GM23338 (cell line): Measurements from ENCODE around the gene KLHL21. TPM values are rescaled to one million over a fixed set of nuclear protein-coding genes. Genes with fewer than 3 reads are reported as not detected.

ENCODE experiments used
- ATAC-seq: fragments of 200-7000 bp; cut with Tn5 transposase; 3 replicates; pipeline ENCODE4 v1.9.1; 2020
- DNase-seq: peaks from one replicate; pipeline ENCODE4 v3.0.0-alpha.2; 2015; ENCODE audit warnings: low spot score
- H2AFZ ChIP-seq: fragments of 200-600 bp; sonication (generic); 2 replicates; pipeline ENCODE4 v1.8.0; 2016; ENCODE audit warnings: antibody characterized with exemption, mild to moderate bottlenecking, moderate library complexity
- H3F3A ChIP-seq: fragments of 200-600 bp; sonication (generic); replicated peaks from 2 replicates; pipeline ENCODE4 v1.8.0; 2017; ENCODE audit warnings: antibody characterized with exemption, mixed run types, low read depth
- H3K27ac ChIP-seq: fragments of 200-600 bp; sonication (generic); 2 replicates; pipeline ENCODE4 v1.6.1; 2016; ENCODE audit warnings: low read depth
- H3K27me3 ChIP-seq: fragments of 200-600 bp; sonication (generic); 2 replicates; pipeline ENCODE4 v1.8.0; 2016; ENCODE audit warnings: mild to moderate bottlenecking, mixed run types, moderate library complexity; ENCODE audit not compliant: insufficient read depth
- H3K36me3 ChIP-seq: fragments of 200-600 bp; sonication (generic); 2 replicates; pipeline ENCODE4 v1.8.0; 2016; ENCODE audit warnings: mild to moderate bottlenecking; ENCODE audit not compliant: insufficient read depth
- H3K4me1 ChIP-seq: fragments of 200-600 bp; sonication (generic); 2 replicates; pipeline ENCODE4 v1.8.0; 2016; ENCODE audit warnings: mild to moderate bottlenecking, moderate library complexity; ENCODE audit not compliant: insufficient read depth
- H3K4me2 ChIP-seq: fragments of 200-600 bp; sonication (generic); 2 replicates; pipeline ENCODE4 v1.7.1; 2017; ENCODE audit warnings: mixed run types
- H3K4me3 ChIP-seq: fragments of 200-600 bp; sonication (generic); 2 replicates; pipeline ENCODE4 v1.6.1; 2016; ENCODE audit warnings: mixed run types
- H3K79me2 ChIP-seq: fragments of 200-600 bp; sonication (generic); replicated peaks from 2 replicates; pipeline ENCODE4 v1.8.0; 2017; ENCODE audit warnings: mild to moderate bottlenecking; ENCODE audit not compliant: insufficient read depth
- H3K9me2 ChIP-seq: fragments of 200-600 bp; sonication (generic); 2 replicates; pipeline ENCODE4 v1.8.0; 2017; ENCODE audit not compliant: insufficient read depth
- H4K20me1 ChIP-seq: fragments of 200-600 bp; sonication (generic); replicated peaks from 2 replicates; pipeline ENCODE4 v1.8.0; 2017; ENCODE audit warnings: mild to moderate bottlenecking; ENCODE audit not compliant: insufficient read depth
- H3K27ac Mint-ChIP-seq: 2 replicates; pipeline ENCODE4 v1.8.0; 2020; ENCODE audit warnings: inconsistent platforms, mild to moderate bottlenecking, moderate library complexity, mixed read lengths
- H3K27me3 Mint-ChIP-seq: 3 replicates; pipeline ENCODE4 v1.8.0; 2022; ENCODE audit warnings: low read depth, mild to moderate bottlenecking, moderate library complexity, mixed read lengths, inconsistent platforms; ENCODE audit not compliant: insufficient read depth, poor library complexity
- H3K36me3 Mint-ChIP-seq: 3 replicates; pipeline ENCODE4 v1.8.0; 2021; ENCODE audit warnings: low read depth, mild to moderate bottlenecking, inconsistent platforms, moderate library complexity, mixed read lengths
- H3K4me1 Mint-ChIP-seq: 3 replicates; pipeline ENCODE4 v1.8.0; 2020; ENCODE audit warnings: mild to moderate bottlenecking, inconsistent platforms, mixed read lengths
- H3K4me3 Mint-ChIP-seq: 3 replicates; pipeline ENCODE4 v1.8.0; 2021; ENCODE audit warnings: moderate library complexity, mild to moderate bottlenecking, inconsistent platforms, mixed read lengths
- H3K9me3 Mint-ChIP-seq: 3 replicates; pipeline ENCODE4 v1.8.0; 2020; ENCODE audit warnings: moderate library complexity, mild to moderate bottlenecking, inconsistent platforms, mixed read lengths
- EZH2 ChIP-seq: fragments of 200-600 bp; sonication (generic); IDR thresholded peaks from one replicate; pipeline ENCODE4 v1.8.0; 2017; ENCODE audit warnings: antibody characterized with exemption, mild to moderate bottlenecking, low read depth; ENCODE audit not compliant: unreplicated experiment
- POLR2AphosphoS5 ChIP-seq: IDR thresholded peaks from 2 replicates; pipeline ENCODE4 v1.6.1; 2016; ENCODE audit warnings: antibody characterized with exemption, low read depth
- ZNF114 ChIP-seq: fragments of 250-450 bp; sonication (Bioruptor Pico); IDR thresholded peaks from 2 replicates; pipeline ENCODE4 v1.5.0; 2020; ENCODE audit warnings: mild to moderate bottlenecking, moderate library complexity
- polyA plus RNA-seq: library from polyadenylated mRNA; unstranded; fragments of >200 nt; fragmentation: Nextera tagmentation; extraction: Ambion mirVana; gene quantifications from 2 replicates; pipeline ENCODE4 v1.2.1, GENCODE V29; 2016
- total RNA-seq: library from RNA; depleted of rRNA; stranded (reverse); fragments of >200 nt; shearing (Covaris generic); gene quantifications from 2 replicates; pipeline ENCODE4 v1.2.3, GENCODE V29; 2014
- TF ChIP-seq, protein P1 (sequence below): fragments of 250-450 bp; sonication (Bioruptor Pico); IDR thresholded peaks from 2 replicates; pipeline ENCODE4 v1.5.0; 2020; ENCODE audit warnings: mild to moderate bottlenecking, moderate library complexity
- TF ChIP-seq, protein P2 (sequence below), 2 experiments: fragments of 200-600 bp in 1 of 2; sonication (generic) in 1 of 2; conservative IDR thresholded peaks; 2 replicates each; pipeline versions ENCODE4 v1.5.1 to v1.6.1; 2016 to 2017; ENCODE audit warnings: antibody characterized with exemption in 2 of 2, low read depth in 2 of 2, mild to moderate bottlenecking in 2 of 2, moderate library complexity in 1 of 2

KLHL21 gene
- total and polyA plus RNA-seq, 2 experiments from 2014 or later: 7.3 to 35.9 TPM

- TF ChIP-seq, protein P1, sequence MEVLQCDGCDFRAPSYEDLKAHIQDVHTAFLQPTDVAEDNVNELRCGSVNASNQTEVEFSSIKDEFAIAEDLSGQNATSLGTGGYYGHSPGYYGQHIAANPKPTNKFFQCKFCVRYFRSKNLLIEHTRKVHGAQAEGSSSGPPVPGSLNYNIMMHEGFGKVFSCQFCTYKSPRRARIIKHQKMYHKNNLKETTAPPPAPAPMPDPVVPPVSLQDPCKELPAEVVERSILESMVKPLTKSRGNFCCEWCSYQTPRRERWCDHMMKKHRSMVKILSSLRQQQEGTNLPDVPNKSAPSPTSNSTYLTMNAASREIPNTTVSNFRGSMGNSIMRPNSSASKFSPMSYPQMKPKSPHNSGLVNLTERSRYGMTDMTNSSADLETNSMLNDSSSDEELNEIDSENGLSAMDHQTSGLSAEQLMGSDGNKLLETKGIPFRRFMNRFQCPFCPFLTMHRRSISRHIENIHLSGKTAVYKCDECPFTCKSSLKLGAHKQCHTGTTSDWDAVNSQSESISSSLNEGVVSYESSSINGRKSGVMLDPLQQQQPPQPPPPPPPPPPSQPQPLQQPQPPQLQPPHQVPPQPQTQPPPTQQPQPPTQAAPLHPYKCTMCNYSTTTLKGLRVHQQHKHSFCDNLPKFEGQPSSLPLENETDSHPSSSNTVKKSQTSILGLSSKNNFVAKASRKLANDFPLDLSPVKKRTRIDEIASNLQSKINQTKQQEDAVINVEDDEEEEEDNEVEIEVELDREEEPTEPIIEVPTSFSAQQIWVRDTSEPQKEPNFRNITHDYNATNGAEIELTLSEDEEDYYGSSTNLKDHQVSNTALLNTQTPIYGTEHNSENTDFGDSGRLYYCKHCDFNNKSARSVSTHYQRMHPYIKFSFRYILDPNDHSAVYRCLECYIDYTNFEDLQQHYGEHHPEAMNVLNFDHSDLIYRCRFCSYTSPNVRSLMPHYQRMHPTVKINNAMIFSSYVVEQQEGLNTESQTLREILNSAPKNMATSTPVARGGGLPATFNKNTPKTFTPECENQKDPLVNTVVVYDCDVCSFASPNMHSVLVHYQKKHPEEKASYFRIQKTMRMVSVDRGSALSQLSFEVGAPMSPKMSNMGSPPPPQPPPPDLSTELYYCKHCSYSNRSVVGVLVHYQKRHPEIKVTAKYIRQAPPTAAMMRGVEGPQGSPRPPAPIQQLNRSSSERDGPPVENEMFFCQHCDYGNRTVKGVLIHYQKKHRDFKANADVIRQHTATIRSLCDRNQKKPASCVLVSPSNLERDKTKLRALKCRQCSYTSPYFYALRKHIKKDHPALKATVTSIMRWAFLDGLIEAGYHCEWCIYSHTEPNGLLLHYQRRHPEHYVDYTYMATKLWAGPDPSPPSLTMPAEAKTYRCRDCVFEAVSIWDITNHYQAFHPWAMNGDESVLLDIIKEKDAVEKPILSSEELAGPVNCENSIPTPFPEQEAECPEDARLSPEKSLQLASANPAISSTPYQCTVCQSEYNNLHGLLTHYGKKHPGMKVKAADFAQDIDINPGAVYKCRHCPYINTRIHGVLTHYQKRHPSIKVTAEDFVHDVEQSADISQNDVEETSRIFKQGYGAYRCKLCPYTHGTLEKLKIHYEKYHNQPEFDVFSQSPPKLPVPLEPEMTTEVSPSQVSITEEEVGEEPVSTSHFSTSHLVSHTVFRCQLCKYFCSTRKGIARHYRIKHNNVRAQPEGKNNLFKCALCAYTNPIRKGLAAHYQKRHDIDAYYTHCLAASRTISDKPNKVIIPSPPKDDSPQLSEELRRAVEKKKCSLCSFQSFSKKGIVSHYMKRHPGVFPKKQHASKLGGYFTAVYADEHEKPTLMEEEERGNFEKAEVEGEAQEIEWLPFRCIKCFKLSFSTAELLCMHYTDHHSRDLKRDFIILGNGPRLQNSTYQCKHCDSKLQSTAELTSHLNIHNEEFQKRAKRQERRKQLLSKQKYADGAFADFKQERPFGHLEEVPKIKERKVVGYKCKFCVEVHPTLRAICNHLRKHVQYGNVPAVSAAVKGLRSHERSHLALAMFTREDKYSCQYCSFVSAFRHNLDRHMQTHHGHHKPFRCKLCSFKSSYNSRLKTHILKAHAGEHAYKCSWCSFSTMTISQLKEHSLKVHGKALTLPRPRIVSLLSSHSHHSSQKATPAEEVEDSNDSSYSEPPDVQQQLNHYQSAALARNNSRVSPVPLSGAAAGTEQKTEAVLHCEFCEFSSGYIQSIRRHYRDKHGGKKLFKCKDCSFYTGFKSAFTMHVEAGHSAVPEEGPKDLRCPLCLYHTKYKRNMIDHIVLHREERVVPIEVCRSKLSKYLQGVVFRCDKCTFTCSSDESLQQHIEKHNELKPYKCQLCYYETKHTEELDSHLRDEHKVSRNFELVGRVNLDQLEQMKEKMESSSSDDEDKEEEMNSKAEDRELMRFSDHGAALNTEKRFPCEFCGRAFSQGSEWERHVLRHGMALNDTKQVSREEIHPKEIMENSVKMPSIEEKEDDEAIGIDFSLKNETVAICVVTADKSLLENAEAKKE: no peak
Observed at GRCh38 chr1:6635161-6635909, 32.7 kb upstream of the KLHL21 start (continued).

DNA sequence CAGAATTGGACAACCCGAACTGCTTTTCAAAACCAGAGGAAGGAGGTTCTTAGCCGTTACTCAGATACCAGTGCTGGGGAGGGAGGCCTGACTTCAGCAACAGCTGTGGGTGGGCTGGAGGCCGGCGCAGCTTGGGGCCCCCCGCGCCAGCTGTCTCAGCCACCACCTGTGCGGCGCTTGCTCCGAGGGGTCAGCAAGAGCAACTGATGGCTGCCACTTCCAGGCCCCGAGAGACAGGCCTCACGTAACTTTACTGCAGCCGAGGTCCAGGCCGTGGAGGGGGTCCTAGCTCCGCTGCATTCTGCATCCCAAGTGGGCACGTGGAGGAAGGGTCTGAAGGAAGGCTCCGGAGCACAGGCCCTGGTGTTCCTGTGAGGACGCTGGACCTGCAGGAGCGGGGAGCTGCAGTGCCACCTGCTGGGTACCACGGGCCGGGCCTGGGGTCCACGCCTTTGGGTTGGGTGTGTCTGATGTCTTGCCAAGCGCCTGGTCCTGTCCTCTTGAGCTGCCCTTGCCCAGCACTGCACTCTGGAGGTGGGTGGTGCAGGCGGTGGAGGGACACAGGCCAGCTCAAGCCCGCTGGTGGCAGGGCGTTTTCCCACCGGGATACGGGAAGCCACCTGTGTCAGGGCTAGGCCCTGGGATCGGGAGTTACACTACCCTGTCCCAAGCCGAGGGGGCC is 31.8 kb upstream of the KLHL21 start:
- no peaks in the 10 kb centered on the region for H3K4me1 ChIP-seq
- no peaks in the 10 kb centered on the region for H3K9me3 Mint-ChIP-seq
- peaks cover 10% of the 10 kb centered on the region for H4K20me1 ChIP-seq
- no peak overlapping the region for H3K4me2 ChIP-seq
- no peak overlapping the region for H3K4me3 Mint-ChIP-seq
- no peak overlapping the region for H3K27ac Mint-ChIP-seq
- ATAC-seq: peak; percentile 85
- H3K36me3 ChIP-seq: peaks cover 30% of the 10 kb centered on the region
- peaks cover 6% of the 10 kb centered on the region; the same call in 1 of the 2 replicates for H3F3A ChIP-seq
- H3K79me2 ChIP-seq: no peaks in the 10 kb centered on the region
- H3K27me3 ChIP-seq: no peaks in the 10 kb centered on the region
- H3K27me3 Mint-ChIP-seq: peaks cover 9% of the 10 kb centered on the region
- H3K36me3 Mint-ChIP-seq: peaks cover 71% of the 10 kb centered on the region
- no peak overlapping the region for H3K4me3 ChIP-seq
- DNase-seq: peak; percentile 75
- no peaks in the 10 kb centered on the region for H3K9me2 ChIP-seq
- H3K27ac ChIP-seq: no peak overlapping the region
- no peaks in the 10 kb centered on the region; the same call in 2 of the 3 replicates for H3K4me1 Mint-ChIP-seq
- H2AFZ ChIP-seq: no peak overlapping the region
- TF ChIP-seq POLR2AphosphoS5 (no peak; the same call in 1 of the 2 replicates), ZNF114 (no peak), EZH2 (no peak)
- TF ChIP-seq, protein P2, sequence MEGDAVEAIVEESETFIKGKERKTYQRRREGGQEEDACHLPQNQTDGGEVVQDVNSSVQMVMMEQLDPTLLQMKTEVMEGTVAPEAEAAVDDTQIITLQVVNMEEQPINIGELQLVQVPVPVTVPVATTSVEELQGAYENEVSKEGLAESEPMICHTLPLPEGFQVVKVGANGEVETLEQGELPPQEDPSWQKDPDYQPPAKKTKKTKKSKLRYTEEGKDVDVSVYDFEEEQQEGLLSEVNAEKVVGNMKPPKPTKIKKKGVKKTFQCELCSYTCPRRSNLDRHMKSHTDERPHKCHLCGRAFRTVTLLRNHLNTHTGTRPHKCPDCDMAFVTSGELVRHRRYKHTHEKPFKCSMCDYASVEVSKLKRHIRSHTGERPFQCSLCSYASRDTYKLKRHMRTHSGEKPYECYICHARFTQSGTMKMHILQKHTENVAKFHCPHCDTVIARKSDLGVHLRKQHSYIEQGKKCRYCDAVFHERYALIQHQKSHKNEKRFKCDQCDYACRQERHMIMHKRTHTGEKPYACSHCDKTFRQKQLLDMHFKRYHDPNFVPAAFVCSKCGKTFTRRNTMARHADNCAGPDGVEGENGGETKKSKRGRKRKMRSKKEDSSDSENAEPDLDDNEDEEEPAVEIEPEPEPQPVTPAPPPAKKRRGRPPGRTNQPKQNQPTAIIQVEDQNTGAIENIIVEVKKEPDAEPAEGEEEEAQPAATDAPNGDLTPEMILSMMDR (conservative IDR thresholded peaks at IDR 0.05; ENCODE audit: low read depth in 2 of 2): peak; percentile 49 to 79
- TF ChIP-seq, protein P1: no peak
